Measurements from ENCODE around the gene CCDC150.

- TF ChIP-seq TAF1 (IDR thresholded peaks at IDR 0.05; ENCODE audit: borderline replicate concordance, low read depth, low read length) (no peak), POLR2A (IDR thresholded peaks at IDR 0.05; ENCODE audit: low read depth, low read length) (no peak)
Measured at GRCh38 chr2:196594158-196594557, 45.4 kb upstream of the CCDC150 start.

Measured in GM12892 (cell line).